ENCODE results near the gene PAX7.

PAX7 gene

DNA sequence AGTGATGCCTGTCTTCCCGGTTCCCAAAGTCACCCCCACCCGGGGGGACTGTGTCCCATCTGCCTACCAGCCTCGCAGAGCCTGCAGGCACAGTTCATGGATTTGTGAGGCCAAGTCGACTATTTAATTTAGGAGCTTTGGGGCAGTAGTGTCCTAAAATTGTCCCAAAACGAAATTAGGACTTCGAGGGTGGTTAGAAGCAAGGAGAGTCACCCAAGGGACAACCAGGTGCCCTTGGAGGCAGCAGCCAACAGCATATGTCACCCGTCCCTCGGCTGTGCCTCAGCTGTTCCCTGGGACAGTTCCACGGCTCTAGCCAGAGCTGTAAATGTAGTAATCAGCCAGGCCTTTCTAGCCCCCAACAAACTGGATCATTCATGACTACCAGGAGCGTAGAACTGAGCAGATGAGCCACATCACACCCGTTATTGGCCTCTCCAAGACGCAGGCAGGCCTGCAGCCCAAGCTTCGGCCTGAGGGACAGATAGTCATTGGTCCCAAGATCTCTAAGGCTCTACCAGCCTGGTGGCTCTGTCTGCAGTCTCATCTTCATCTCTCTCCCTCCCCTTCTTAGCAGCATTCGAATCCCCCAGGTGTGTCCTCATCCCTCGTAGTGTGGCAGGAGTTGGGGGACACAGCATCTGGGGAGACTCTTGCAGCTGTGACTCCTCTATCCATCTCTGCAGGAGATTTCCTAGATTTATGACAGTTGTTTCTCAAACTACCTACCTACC lies 2.9 kb downstream of the PAX7 start:
- no peak for DNase-seq (ENCODE audit: low read depth)
- TF ChIP-seq, protein P1, sequence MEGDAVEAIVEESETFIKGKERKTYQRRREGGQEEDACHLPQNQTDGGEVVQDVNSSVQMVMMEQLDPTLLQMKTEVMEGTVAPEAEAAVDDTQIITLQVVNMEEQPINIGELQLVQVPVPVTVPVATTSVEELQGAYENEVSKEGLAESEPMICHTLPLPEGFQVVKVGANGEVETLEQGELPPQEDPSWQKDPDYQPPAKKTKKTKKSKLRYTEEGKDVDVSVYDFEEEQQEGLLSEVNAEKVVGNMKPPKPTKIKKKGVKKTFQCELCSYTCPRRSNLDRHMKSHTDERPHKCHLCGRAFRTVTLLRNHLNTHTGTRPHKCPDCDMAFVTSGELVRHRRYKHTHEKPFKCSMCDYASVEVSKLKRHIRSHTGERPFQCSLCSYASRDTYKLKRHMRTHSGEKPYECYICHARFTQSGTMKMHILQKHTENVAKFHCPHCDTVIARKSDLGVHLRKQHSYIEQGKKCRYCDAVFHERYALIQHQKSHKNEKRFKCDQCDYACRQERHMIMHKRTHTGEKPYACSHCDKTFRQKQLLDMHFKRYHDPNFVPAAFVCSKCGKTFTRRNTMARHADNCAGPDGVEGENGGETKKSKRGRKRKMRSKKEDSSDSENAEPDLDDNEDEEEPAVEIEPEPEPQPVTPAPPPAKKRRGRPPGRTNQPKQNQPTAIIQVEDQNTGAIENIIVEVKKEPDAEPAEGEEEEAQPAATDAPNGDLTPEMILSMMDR (IDR thresholded peaks at IDR 0.05; ENCODE audit: control insufficient read depth, insufficient read depth, low read depth, low read length, missing control alignments) = no peak
- H3K4me3 ChIP-seq (ENCODE audit: control insufficient read depth, low read depth, low read length) = no peak overlapping the region

DNA sequence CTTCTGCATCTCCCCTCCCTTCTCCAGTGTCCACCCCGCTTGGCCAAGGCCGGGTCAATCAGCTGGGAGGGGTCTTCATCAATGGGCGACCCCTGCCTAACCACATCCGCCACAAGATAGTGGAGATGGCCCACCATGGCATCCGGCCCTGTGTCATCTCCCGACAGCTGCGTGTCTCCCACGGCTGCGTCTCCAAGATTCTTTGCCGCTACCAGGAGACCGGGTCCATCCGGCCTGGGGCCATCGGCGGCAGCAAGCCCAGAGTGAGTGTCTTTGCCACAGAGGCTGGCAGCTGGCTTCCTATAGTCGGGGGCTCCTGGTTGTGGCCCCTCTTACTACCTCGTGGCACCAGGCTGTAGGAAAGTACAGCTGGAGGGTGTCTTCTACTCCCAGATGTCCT lies 3.6 kb downstream of the PAX7 start:
- no peak for DNase-seq (ENCODE audit: low read depth)
- TF ChIP-seq, protein P1 (IDR thresholded peaks at IDR 0.05; ENCODE audit: control insufficient read depth, insufficient read depth, low read depth, low read length, missing control alignments) = no peak
- no peak overlapping the region for H3K4me3 ChIP-seq (ENCODE audit: control insufficient read depth, low read depth, low read length)

DNA sequence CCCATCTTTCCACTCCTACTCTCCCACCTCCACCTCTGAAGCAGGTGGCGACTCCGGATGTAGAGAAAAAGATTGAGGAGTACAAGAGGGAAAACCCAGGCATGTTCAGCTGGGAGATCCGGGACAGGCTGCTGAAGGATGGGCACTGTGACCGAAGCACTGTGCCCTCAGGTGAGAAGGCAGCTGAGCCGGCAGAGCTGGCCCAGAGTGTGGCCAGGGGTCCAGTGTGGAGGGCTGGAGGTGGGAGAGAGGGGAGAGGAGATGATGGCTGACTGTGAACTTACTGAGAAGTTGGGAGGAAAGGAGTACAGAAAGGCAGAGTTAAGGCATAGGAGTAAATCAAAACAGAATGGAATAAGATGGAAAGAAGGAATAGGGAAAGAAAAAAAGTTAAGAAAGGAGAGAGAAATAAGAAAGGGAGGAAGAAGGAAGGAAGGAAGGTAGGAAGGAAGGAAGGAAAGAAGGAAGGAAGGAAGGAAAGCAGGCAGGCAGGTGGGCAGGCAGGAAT lies 4.5 kb downstream of the PAX7 start:
- TF ChIP-seq, protein P1 (IDR thresholded peaks at IDR 0.05; ENCODE audit: control insufficient read depth, insufficient read depth, low read depth, low read length, missing control alignments) = no peak
- no peak overlapping the region for H3K4me3 ChIP-seq (ENCODE audit: control insufficient read depth, low read depth, low read length)
- DNase-seq (ENCODE audit: low read depth) = no peak

DNA sequence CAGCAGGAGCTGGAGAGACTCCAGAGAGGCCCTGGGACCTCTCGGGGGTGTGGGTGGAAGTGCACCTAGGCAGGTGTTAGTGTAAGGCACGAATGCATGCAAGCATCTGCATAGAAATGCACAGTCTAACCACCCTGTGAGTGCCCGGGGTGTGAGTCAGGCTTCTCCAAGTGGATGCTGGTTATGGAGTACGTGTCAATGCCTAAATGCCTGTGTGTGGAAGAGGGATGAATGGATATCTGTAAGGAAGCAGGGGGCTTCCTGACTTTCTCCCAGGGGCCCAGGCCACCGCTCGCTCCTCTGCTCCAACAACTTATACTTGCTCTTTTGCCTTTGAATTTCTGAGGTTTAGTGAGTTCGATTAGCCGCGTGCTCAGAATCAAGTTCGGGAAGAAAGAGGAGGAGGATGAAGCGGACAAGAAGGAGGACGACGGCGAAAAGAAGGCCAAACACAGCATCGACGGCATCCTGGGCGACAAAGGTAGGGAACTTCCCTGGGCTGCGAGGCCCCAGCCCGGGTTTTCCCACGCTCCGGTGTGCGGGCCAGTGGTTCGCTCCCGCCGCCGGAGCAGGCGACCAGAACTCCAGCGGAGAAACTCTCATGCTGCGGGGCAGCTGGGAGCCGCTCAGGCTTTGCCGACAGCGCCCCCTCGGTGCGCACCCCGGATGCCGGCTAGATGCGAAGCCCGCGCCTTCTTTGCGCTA lies 5.4 kb downstream of the PAX7 start:
- no peak overlapping the region for H3K4me3 ChIP-seq (ENCODE audit: control insufficient read depth, low read depth, low read length)
- TF ChIP-seq, protein P1 (IDR thresholded peaks at IDR 0.05; ENCODE audit: control insufficient read depth, insufficient read depth, low read depth, low read length, missing control alignments) = no peak
- DNase-seq (ENCODE audit: low read depth) = no peak

DNA sequence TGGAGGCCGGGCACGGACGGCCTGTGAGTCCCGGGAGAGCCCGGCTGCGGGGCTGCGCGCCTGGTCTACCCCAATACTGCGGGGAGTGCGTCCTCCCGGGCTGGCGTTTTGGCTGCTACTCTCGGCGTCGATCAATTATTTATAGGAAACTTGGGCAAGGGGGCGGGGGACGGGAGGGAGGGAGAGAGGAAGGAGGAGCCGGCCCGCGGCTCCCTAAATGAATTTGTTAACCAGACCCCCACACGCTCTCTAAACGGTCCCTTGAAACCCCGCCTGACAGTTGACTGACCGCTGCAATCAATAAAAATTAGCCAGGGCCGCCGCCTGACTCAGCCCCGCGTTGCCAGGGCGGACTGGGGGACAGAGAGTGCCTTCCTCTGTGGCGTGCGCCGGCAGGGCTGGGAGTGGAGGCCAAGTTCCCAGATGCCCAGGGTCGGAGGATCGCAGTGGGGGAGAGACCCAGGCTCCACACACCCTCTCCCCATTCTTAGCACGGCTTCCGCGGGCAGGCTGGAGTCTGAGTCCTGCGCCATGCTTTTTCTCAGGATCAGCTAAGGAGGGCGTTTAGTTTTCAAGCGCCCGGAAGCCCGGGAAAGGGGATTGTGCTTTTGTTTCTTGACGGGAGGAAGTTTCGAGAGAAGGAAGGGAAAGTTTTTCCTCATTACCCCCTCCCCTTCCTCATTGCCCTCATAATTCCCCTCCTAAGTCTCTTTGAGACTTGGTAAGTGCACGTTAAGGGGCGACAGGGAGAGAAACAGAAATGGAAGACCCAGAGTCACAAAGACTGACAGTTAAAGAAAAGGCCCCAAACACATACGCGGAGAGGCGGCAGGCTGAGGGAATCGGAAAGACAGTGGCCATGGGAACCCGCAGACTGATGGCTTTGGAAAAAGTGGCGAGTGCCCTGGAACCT lies 6.2 kb downstream of the PAX7 start:
- DNase-seq (ENCODE audit: low read depth) = no peak
- TF ChIP-seq, protein P1 (IDR thresholded peaks at IDR 0.05; ENCODE audit: control insufficient read depth, insufficient read depth, low read depth, low read length, missing control alignments) = no peak
- no peak overlapping the region for H3K4me3 ChIP-seq (ENCODE audit: control insufficient read depth, low read depth, low read length)

DNA sequence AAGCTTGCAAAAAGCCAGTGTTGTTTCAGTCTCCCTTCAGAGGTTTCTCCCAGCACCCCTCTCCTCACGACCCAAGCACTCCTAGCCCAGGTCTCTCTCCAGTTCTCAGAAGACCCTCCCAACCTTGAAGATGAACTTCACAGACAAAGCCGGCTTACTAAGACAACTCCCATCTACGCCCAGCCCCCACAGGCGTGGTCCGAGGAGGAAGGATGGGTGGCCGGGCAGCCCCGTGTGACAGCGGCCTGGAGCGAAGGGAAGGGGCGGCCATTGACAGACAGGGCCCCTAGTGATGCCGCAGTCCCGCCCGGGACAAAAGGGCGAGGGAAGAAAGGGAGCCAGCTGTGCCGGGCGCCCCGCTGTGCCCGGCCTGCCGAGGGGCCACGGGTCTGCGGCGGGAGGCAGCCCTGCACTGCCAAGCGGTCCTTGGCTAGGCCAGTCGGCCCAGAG lies 6.9 kb downstream of the PAX7 start:
- H3K4me3 ChIP-seq (ENCODE audit: control insufficient read depth, low read depth, low read length) = no peak overlapping the region
- no peak for DNase-seq (ENCODE audit: low read depth)
- TF ChIP-seq, protein P1 (IDR thresholded peaks at IDR 0.05; ENCODE audit: control insufficient read depth, insufficient read depth, low read depth, low read length, missing control alignments) = no peak

Measured in AG09309 (cell line).